H1 (cell line): ENCODE data around the gene ARFRP1. TPM values are rescaled to one million over a fixed set of nuclear protein-coding genes. Genes with fewer than 3 reads are reported as not detected.
A peak's percentile ranks its signal among the peaks of the same experiment; 100 is the strongest.

Experiments
- CTCF ChIA-PET: fragments of 300-600 bp; sonication (Branson Sonifier 250); formaldehyde crosslinking; loops from one replicate; lab custom pipeline; 2021; ENCODE audit not compliant: partially characterized antibody; lab: Charles Lee
- POLR2A ChIA-PET: fragments of 300-600 bp; sonication (Branson Sonifier 250); formaldehyde crosslinking; loops from one replicate; lab custom pipeline; 2021; ENCODE audit warnings: inconsistent platforms; ENCODE audit not compliant: partially characterized antibody; lab: Charles Lee
- DNase-seq, 2 experiments: peaks; one replicate each; pipeline versions ENCODE4 v3.0.0 to v3.0.0-alpha.2; 2010 to 2022; ENCODE audit warnings: low spot score in 2 of 2, low read depth in 1 of 2, mixed read lengths in 1 of 2
- FAIRE-seq: peaks from 2 replicates; lab custom pipeline; 2011; peaks lifted over from hg19 to GRCh38; lab: Jason Lieb, UNC
- H2AFZ ChIP-seq: 2 replicates; pipeline ENCODE4 v1.8.1; 2012; ENCODE audit warnings: low read length, inconsistent platforms
- H2AK5ac ChIP-seq: 2 replicates; pipeline ENCODE4 v1.6.1; 2013; ENCODE audit warnings: low read depth, low read length
- H2BK120ac ChIP-seq: replicated peaks from 2 replicates; pipeline ENCODE3; 2013; ENCODE audit warnings: low read depth, low read length, inconsistent platforms
- H2BK12ac ChIP-seq: 2 replicates; pipeline ENCODE4 v1.6.1; 2013; ENCODE audit warnings: low read depth, low read length
- H2BK15ac ChIP-seq: 2 replicates; pipeline ENCODE4 v1.6.1; 2013; ENCODE audit warnings: low read length
- H2BK20ac ChIP-seq: 2 replicates; pipeline ENCODE4 v1.6.1; 2013; ENCODE audit warnings: low read length
- H2BK5ac ChIP-seq: 2 replicates; pipeline ENCODE4 v1.6.1; 2013; ENCODE audit warnings: low read depth, low read length
- H3K14ac ChIP-seq: 2 replicates; pipeline ENCODE4 v1.6.1; 2013; ENCODE audit warnings: inconsistent platforms; ENCODE audit not compliant: insufficient read length
- H3K18ac ChIP-seq: 2 replicates; pipeline ENCODE4 v1.6.1; 2013; ENCODE audit warnings: low read length; ENCODE audit errors: extremely low read depth
- H3K23ac ChIP-seq: 2 replicates; pipeline ENCODE4 v1.6.1; 2013; ENCODE audit warnings: inconsistent platforms; ENCODE audit not compliant: insufficient read length
- H3K23me2 ChIP-seq: 2 replicates; pipeline ENCODE4 v1.6.1; 2013; ENCODE audit warnings: low read depth, low read length
- H3K27ac ChIP-seq: 2 replicates; pipeline ENCODE4 v1.6.1; 2011; ENCODE audit warnings: low read depth, low read length, inconsistent platforms
- H3K27me3 ChIP-seq, 4 experiments: replicated peaks in 1 of 4; 1 replicate in 1 of 4; 2 replicates in 3 of 4; pipeline versions ENCODE4 v1.6.1 to v1.8.1; 2011 to 2013; ENCODE audit warnings: low read length in 3 of 4, mild to moderate bottlenecking in 3 of 4, inconsistent platforms in 2 of 4, mixed read lengths in 2 of 4, moderate library complexity in 1 of 4; ENCODE audit not compliant: control insufficient read depth in 3 of 4, insufficient read depth in 3 of 4; ENCODE audit errors: extremely low read depth in 1 of 4
- H3K36me3 ChIP-seq, 4 experiments: 2 replicates each; pipeline versions ENCODE4 v1.6.1 to v1.8.1; 2011 to 2013; ENCODE audit warnings: mild to moderate bottlenecking in 4 of 4, low read length in 3 of 4, moderate library complexity in 2 of 4, control low read depth in 1 of 4, inconsistent platforms in 1 of 4; ENCODE audit not compliant: insufficient read depth in 4 of 4, control insufficient read depth in 2 of 4
- H3K4ac ChIP-seq: replicated peaks from 2 replicates; pipeline ENCODE3; 2013; ENCODE audit warnings: low read length, low read depth, mixed read lengths, inconsistent platforms; ENCODE audit not compliant: insufficient read length
- H3K4me1 ChIP-seq, 4 experiments: replicated peaks in 1 of 4; 1 replicate in 1 of 4; 2 replicates in 3 of 4; pipeline versions ENCODE4 v1.6.1 to v1.8.1; 2011 to 2013; ENCODE audit warnings: low read length in 3 of 4, inconsistent platforms in 2 of 4, mixed read lengths in 1 of 4; ENCODE audit not compliant: insufficient read depth in 4 of 4, control insufficient read depth in 3 of 4
- H3K4me2 ChIP-seq, 2 experiments: 2 replicates each; pipeline versions ENCODE4 v1.6.1 to v1.8.1; 2011 to 2013; ENCODE audit warnings: low read depth in 2 of 2, low read length in 2 of 2, control low read depth in 1 of 2, inconsistent platforms in 1 of 2, mild to moderate bottlenecking in 1 of 2; ENCODE audit not compliant: insufficient read depth in 1 of 2
- H3K4me3 ChIP-seq, 4 experiments: fragments of 200-600, 300-600 bp in 1 of 4; sonication (generic), shearing (Covaris generic), sonication (Bioruptor Twin) in 1 of 4; 2 replicates each; pipeline versions ENCODE4 v1.5.1 to v1.8.1; 2011 to 2016; ENCODE audit warnings: low read length in 4 of 4, low read depth in 3 of 4, control low read depth in 2 of 4, inconsistent platforms in 2 of 4, mild to moderate bottlenecking in 2 of 4, mixed read lengths in 1 of 4, moderate library complexity in 1 of 4; ENCODE audit not compliant: insufficient read depth in 2 of 4; ENCODE audit errors: extremely low read depth in 1 of 4
- H3K56ac ChIP-seq: replicated peaks from 2 replicates; pipeline ENCODE3; 2013; ENCODE audit warnings: low read depth, mild to moderate bottlenecking, mixed read lengths, low read length, inconsistent platforms; ENCODE audit not compliant: insufficient read length
- H3K79me1 ChIP-seq: 2 replicates; pipeline ENCODE4 v1.6.1; 2013; ENCODE audit warnings: low read depth, low read length, control low read depth
- H3K79me2 ChIP-seq, 2 experiments: 2 replicates each; pipeline versions ENCODE4 v1.6.1 to v1.8.1; 2012 to 2013; ENCODE audit warnings: low read length in 2 of 2, mild to moderate bottlenecking in 2 of 2, inconsistent platforms in 1 of 2; ENCODE audit not compliant: insufficient read depth in 2 of 2, control insufficient read depth in 1 of 2
- H3K9ac ChIP-seq, 4 experiments: replicated peaks in 1 of 4; 1 replicate in 1 of 4; 2 replicates in 3 of 4; pipeline versions ENCODE4 v1.6.1 to v1.8.1; 2011 to 2013; ENCODE audit warnings: low read depth in 3 of 4, low read length in 3 of 4, control low read depth in 2 of 4, mild to moderate bottlenecking in 2 of 4, moderate library complexity in 2 of 4, inconsistent platforms in 1 of 4; ENCODE audit errors: extremely low read depth in 1 of 4
- H3K9me3 ChIP-seq, 2 experiments: 2 replicates each; pipeline versions ENCODE4 v1.6.1 to v1.8.1; 2012 to 2013; ENCODE audit warnings: mild to moderate bottlenecking in 2 of 2, moderate library complexity in 2 of 2, control low read depth in 1 of 2, inconsistent platforms in 1 of 2, low read depth in 1 of 2, low read length in 1 of 2, mixed read lengths in 1 of 2; ENCODE audit not compliant: insufficient read depth in 2 of 2
- H4K20me1 ChIP-seq, 2 experiments: replicated peaks in 1 of 2; 2 replicates each; pipeline versions ENCODE3 to v1.8.1; 2011 to 2013; ENCODE audit warnings: inconsistent platforms in 2 of 2, low read length in 2 of 2, mild to moderate bottlenecking in 1 of 2; ENCODE audit not compliant: insufficient read depth in 2 of 2, control insufficient read depth in 1 of 2
- H4K5ac ChIP-seq: 2 replicates; pipeline ENCODE4 v1.6.1; 2013; ENCODE audit warnings: low read length, low read depth, mixed read lengths, inconsistent platforms; ENCODE audit not compliant: insufficient read length
- H4K8ac ChIP-seq: 2 replicates; pipeline ENCODE4 v1.8.0; 2013; ENCODE audit warnings: mild to moderate bottlenecking, moderate library complexity, low read length, inconsistent platforms; ENCODE audit not compliant: insufficient read depth; ENCODE audit errors: extremely low read depth
- H4K91ac ChIP-seq: replicated peaks from 2 replicates; pipeline ENCODE3; 2013; ENCODE audit warnings: low read length, mixed read lengths, inconsistent platforms; ENCODE audit not compliant: insufficient read length
- POLR2AphosphoS5 ChIP-seq: IDR thresholded peaks from 2 replicates; pipeline ENCODE4 v1.6.1; 2011; ENCODE audit warnings: low read depth, low read length
- RAD21 ChIP-seq, 2 experiments: IDR thresholded peaks in 1 of 2; conservative IDR thresholded peaks in 1 of 2; 2 replicates each; pipeline ENCODE4 v1.6.1; 2011; ENCODE audit warnings: low read depth in 2 of 2, low read length in 2 of 2, improper control_type of control experiment in 1 of 2, inconsistent platforms in 1 of 2, mild to moderate bottlenecking in 1 of 2, moderate library complexity in 1 of 2
- WGBS, 2 experiments: shearing (Covaris generic) in 1 of 2; methylation state at CpG; one replicate each; pipeline versions ENCODE4 v1.1.6 to v1.1.7; 2013 to 2015; ENCODE audit warnings: low lambda C conversion rate in 2 of 2, mixed read lengths in 2 of 2, inconsistent platforms in 1 of 2, low coverage in 1 of 2, missing lambda C conversion rate in 1 of 2; ENCODE audit not compliant: insufficient replicate concordance in 2 of 2, insufficient coverage in 1 of 2, insufficient read length in 1 of 2; ENCODE audit errors: extremely low coverage in 1 of 2, missing lambda C conversion rate in 1 of 2; 5-methylcytosine and 5-hydroxymethylcytosine counted together
- polyA plus RNA-seq, 7 experiments: library from polyadenylated mRNA; depleted of rRNA in 3 of 7; stranded (reverse) in 5 of 7; unstranded in 2 of 7; fragments of >200 nt in 5 of 7; fragments of 200-250 nt in 2 of 7; gene quantifications; 1 replicate in 5 of 7; 2 replicates in 1 of 7; 4 replicates in 1 of 7; pipeline versions ENCODE4 v1.2.1 to v1.2.3, GENCODE V29; 2011 to 2013; ENCODE audit warnings: missing spikeins in 2 of 7, mixed read lengths in 2 of 7
- total RNA-seq: library from RNA; stranded (reverse); fragmentation: NEBNext Ultra II Directional; extraction: Animal tissue kit (Norgen Biotek cat#: 25700); gene quantifications from 2 replicates; pipeline ENCODE4 v1.2.1, GENCODE V29; 2021

Gene ARFRP1
- total and polyA plus RNA-seq, 2 of the 8 experiments (the other 6 are each of a cell fraction or from before 2014, with no cell fraction given) = 12.9 to 22.9 TPM

DNA sequence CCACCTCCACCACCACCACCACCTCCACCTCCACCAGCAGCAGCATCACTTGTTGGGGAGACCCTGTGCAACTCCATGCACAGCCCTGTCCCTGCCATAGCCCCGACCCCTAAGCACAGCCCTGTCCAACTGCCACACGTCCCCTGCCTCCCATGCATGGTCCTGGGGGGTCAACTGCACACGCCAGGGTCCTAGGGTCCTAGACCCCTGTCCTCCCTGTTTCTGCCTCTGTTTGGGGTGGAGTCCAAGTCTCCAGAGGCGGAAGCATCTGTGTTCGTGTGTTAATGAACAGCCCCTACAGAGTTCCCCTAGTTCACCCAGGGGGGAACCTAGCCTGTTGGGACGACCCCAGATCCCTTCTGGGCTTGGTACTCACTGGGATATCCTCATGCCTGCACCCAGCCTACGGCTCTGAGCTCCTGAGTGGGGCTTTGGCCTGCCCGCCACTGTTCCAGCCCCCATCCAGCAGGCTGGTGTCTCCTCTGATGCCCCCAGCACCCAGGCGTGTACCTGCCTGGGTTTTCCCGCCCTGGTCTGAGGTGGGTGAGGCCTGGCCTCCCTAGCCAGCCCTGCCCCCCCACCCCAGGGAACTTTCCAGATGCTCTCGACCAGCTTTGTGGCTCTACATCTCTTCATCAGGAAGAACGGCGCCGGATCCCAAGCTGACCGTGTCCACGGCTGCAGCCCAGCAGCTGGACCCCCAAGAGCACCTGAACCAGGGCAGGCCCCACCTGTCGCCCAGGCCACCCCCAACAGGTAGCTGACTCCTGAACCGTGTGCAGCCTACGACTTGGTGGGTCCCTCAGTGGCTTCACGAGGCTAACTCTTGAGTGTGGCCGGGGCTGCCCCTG lies 13.8 kb downstream of the ARFRP1 start:
- H3K4me3 ChIP-seq = no peak overlapping the region
- peaks cover 0 to 3% (median 0%) of the 10 kb centered on the region in 4 experiments; a peak in 1 of 8 replicates for H3K36me3 ChIP-seq
- H3K18ac ChIP-seq = no peak overlapping the region
- 93% methylated on average over 21 of the region's 21 CpGs; no CpG with 5 or more reads in 1 of the 2 experiments for WGBS, 2 experiments
- H3K79me2 ChIP-seq = no peaks in the 10 kb centered on the region
- TF ChIP-seq RAD21 (IDR thresholded peaks at IDR 0.05 in 1 of 2, conservative IDR thresholded peaks at IDR 0.05 in 1 of 2; ENCODE audit: low read depth in 2 of 2, low read length in 2 of 2) (no peak), POLR2AphosphoS5 (peak; percentile 28; the same call in 1 of the 2 replicates)
- ChIA-PET POLR2A (interaction anchor here (0.7 to 1.9 kb wide), 4 partner anchors 12 to 164 kb away, joined by 3 to 6 read pairs (median 4); no protein-coding TSS in a partner anchor), CTCF (no interaction called here)
- no peak overlapping the region for H3K9ac ChIP-seq
- H3K14ac ChIP-seq = no peak overlapping the region
- H3K9me3 ChIP-seq = no peaks in the 10 kb centered on the region; a peak in 1 of 4 replicates
- H3K79me1 ChIP-seq = no peaks in the 10 kb centered on the region
- H2AK5ac ChIP-seq = no peak overlapping the region
- H3K4me2 ChIP-seq = no peak overlapping the region
- no peak overlapping the region for H3K4ac ChIP-seq
- H3K27me3 ChIP-seq = no peaks in the 10 kb centered on the region
- no peak overlapping the region for H4K5ac ChIP-seq
- peaks cover 0 to 12% (median 7%) of the 10 kb centered on the region in 4 experiments; a peak in 4 of 7 replicates for H3K4me1 ChIP-seq
- no peak overlapping the region for H2BK12ac ChIP-seq
- no peak overlapping the region for H3K27ac ChIP-seq
- H2BK20ac ChIP-seq = no peak overlapping the region
- no peak overlapping the region for H4K91ac ChIP-seq
- H3K23ac ChIP-seq = no peak overlapping the region
- no peak overlapping the region for H2BK120ac ChIP-seq
- H3K56ac ChIP-seq = no peak overlapping the region
- H4K20me1 ChIP-seq = peaks cover 0 to 12% of the 10 kb centered on the region in 2 experiments
- peaks cover 8% of the 10 kb centered on the region; the same call in 1 of the 2 replicates for H3K23me2 ChIP-seq
- H4K8ac ChIP-seq = no peak overlapping the region; the same call in 1 of the 2 replicates
- H2AFZ ChIP-seq = no peak overlapping the region
- no peak overlapping the region for H2BK5ac ChIP-seq
- DNase-seq = no peak
- no peak overlapping the region for H2BK15ac ChIP-seq
- FAIRE-seq = no peak
